Endodermal cell (in vitro differentiated cells): ENCODE results near the gene RASD2. TPM values are rescaled to one million over a fixed set of nuclear protein-coding genes. Genes with fewer than 3 reads are reported as not detected.
A peak's percentile ranks its signal among the peaks of the same experiment; 100 is the strongest.

ENCODE experiments used
- DNase-seq: peaks from one replicate; pipeline ENCODE4 v3.0.0-alpha.2; 2017
- H3K27ac ChIP-seq: 2 replicates; pipeline ENCODE4 v1.5.1; 2013; ENCODE audit warnings: mild to moderate bottlenecking, low read depth, low read length, moderate library complexity
- H3K27me3 ChIP-seq: 2 replicates; pipeline ENCODE4 v1.6.1; 2013; ENCODE audit warnings: mild to moderate bottlenecking, low read length, moderate library complexity; ENCODE audit not compliant: insufficient read depth, control insufficient read depth, poor library complexity, severe bottlenecking
- H3K36me3 ChIP-seq: 2 replicates; pipeline ENCODE4 v1.7.0; 2013; ENCODE audit warnings: mild to moderate bottlenecking, low read length, moderate library complexity; ENCODE audit not compliant: control insufficient read depth, insufficient read depth
- H3K4me1 ChIP-seq: one replicate; pipeline ENCODE4 v1.7.0; 2013; ENCODE audit warnings: low read length; ENCODE audit not compliant: control insufficient read depth, insufficient read depth
- H3K4me3 ChIP-seq: 2 replicates; pipeline ENCODE4 v1.5.1; 2013; ENCODE audit warnings: mild to moderate bottlenecking, low read length, moderate library complexity
- H3K9ac ChIP-seq: 2 replicates; pipeline ENCODE4 v1.6.1; 2013; ENCODE audit warnings: mild to moderate bottlenecking, low read length, moderate library complexity; ENCODE audit not compliant: poor library complexity, severe bottlenecking; ENCODE audit errors: extremely low read depth
- H3K9me3 ChIP-seq: 2 replicates; pipeline ENCODE4 v1.6.1; 2013; ENCODE audit warnings: mild to moderate bottlenecking, low read length, moderate library complexity; ENCODE audit not compliant: control insufficient read depth
- H3K27ac Mint-ChIP-seq: 2 replicates; pipeline ENCODE4 v1.8.0; 2020; ENCODE audit warnings: mixed read lengths
- H3K27me3 Mint-ChIP-seq: 2 replicates; pipeline ENCODE4 v1.8.0; 2021; ENCODE audit warnings: mild to moderate bottlenecking, mixed read lengths; ENCODE audit not compliant: insufficient read depth
- H3K36me3 Mint-ChIP-seq: 2 replicates; pipeline ENCODE4 v1.8.0; 2020; ENCODE audit warnings: low read depth, mixed read lengths
- H3K4me1 Mint-ChIP-seq: 2 replicates; pipeline ENCODE4 v1.8.0; 2020; ENCODE audit warnings: mixed read lengths
- H3K4me3 Mint-ChIP-seq: 2 replicates; pipeline ENCODE4 v1.8.0; 2020; ENCODE audit warnings: mild to moderate bottlenecking, moderate library complexity, mixed read lengths
- H3K9me3 Mint-ChIP-seq: 2 replicates; pipeline ENCODE4 v1.8.0; 2020; ENCODE audit warnings: mild to moderate bottlenecking, mixed read lengths
- WGBS, 2 experiments: methylation state at CpG; one replicate each; pipeline versions ENCODE4 v1.1.5 to v1.1.7; 2013; ENCODE audit warnings: missing lambda C conversion rate in 2 of 2, mixed read lengths in 1 of 2; ENCODE audit not compliant: insufficient coverage in 1 of 2, insufficient read length in 1 of 2; 5-methylcytosine and 5-hydroxymethylcytosine counted together
- total RNA-seq, 2 donors: library from RNA; stranded (reverse); fragmentation: NEBNext Ultra II Directional in 1 of 2; extraction: Animal tissue kit (Norgen Biotek cat#: 25700) in 1 of 2; gene quantifications; 2 replicates in 1 of 2; 3 replicates in 1 of 2; pipeline ENCODE4 v1.2.1, GENCODE V29; 2021
- TF ChIP-seq, protein P1 (sequence below): fragments of 200-600 bp; sonication (generic); conservative IDR thresholded peaks from 2 replicates; pipeline ENCODE4 v1.5.0; 2021; ENCODE audit warnings: antibody characterized with exemption, mild to moderate bottlenecking

Gene RASD2
- total RNA-seq, 2 donors from 2014 or later: 0.15 to 0.24 TPM

DNA sequence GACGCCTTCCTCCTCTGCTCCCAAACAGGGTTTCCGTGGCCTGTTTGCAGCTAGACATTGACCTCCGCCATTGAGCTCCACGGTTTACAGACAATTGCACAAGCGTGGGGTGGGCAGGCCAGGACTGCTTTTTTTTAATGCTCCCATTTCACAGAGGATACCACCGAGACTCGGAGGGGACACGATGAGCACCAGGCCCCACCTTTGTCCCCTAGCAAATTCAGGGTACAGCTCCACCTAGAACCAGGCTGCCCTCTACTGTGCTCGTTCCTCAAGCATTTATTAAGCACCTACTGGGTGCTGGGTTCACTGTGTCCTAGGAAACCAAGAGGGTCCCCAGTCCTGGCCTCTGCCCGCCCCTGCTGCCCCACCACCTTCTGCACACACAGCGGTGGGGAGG is 12.2 kb downstream of the RASD2 start:
- peaks cover 10% of the 10 kb centered on the region for H3K4me1 Mint-ChIP-seq
- H3K27ac Mint-ChIP-seq: no peak overlapping the region
- H3K4me3 Mint-ChIP-seq: no peak overlapping the region

GRCh38 chr22:35553341-35553740 is 12.7 kb downstream of the RASD2 start:
- 89 to 90% methylated on average over 2 of the region's 2 CpGs for WGBS, 2 experiments
- no peaks in the 10 kb centered on the region for H3K9me3 Mint-ChIP-seq

More for the DNA sequence above, 12.2 kb downstream of the RASD2 start:
- Mint-ChIP-seq H3K9me3 (no peaks in the 10 kb centered on the region), H3K36me3 (no peaks in the 10 kb centered on the region), H3K27me3 (peaks cover 4% of the 10 kb centered on the region)
- Histone ChIP-seq H3K9me3 (no peaks in the 10 kb centered on the region), H3K36me3 (no peaks in the 10 kb centered on the region), H3K4me3 (no peak overlapping the region), H3K9ac (no peak overlapping the region), H3K27ac (no peak overlapping the region), H3K4me1 (no peaks in the 10 kb centered on the region), H3K27me3 (peaks cover 6% of the 10 kb centered on the region)
- DNase-seq: no peak
- TF ChIP-seq, protein P1, sequence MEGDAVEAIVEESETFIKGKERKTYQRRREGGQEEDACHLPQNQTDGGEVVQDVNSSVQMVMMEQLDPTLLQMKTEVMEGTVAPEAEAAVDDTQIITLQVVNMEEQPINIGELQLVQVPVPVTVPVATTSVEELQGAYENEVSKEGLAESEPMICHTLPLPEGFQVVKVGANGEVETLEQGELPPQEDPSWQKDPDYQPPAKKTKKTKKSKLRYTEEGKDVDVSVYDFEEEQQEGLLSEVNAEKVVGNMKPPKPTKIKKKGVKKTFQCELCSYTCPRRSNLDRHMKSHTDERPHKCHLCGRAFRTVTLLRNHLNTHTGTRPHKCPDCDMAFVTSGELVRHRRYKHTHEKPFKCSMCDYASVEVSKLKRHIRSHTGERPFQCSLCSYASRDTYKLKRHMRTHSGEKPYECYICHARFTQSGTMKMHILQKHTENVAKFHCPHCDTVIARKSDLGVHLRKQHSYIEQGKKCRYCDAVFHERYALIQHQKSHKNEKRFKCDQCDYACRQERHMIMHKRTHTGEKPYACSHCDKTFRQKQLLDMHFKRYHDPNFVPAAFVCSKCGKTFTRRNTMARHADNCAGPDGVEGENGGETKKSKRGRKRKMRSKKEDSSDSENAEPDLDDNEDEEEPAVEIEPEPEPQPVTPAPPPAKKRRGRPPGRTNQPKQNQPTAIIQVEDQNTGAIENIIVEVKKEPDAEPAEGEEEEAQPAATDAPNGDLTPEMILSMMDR: no peak
- WGBS, 2 experiments: 89 to 91% methylated on average over 8 to 11 of the region's 11 CpGs

DNA sequence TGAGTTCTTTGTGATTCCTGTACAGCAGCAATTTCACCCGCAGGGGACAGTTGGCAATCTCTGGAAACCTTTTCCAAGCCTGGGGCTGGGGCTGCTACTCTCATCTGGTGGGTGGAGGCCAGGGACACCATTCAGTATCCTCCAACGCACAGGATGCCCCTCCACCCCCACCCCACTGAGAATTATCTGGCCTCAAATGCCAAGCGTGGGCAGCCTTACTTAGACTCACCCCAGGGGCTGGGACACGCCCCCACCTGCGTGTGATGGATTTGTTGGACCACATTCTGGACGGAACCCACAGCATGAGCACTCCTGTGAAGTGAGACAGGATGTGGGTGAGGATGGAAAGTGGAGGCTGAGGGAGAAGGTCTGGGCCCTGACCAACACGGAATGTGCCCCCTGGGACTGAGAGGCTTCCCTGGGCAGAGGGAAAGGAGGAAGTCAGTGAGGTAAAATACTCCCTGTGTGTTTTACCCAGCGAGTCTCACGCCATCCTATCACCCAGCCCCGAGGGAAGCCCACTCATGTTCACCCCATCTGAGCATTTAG is 13.7 kb downstream of the RASD2 start:
- TF ChIP-seq, protein P1: no peak
- Mint-ChIP-seq H3K4me1 (peaks cover 3% of the 10 kb centered on the region), H3K27ac (peak overlapping the region; percentile 15), H3K36me3 (no peaks in the 10 kb centered on the region), H3K27me3 (peaks cover 2% of the 10 kb centered on the region), H3K4me3 (no peak overlapping the region), H3K9me3 (no peaks in the 10 kb centered on the region)
- Histone ChIP-seq H3K4me1 (no peaks in the 10 kb centered on the region), H3K27ac (no peak overlapping the region), H3K36me3 (no peaks in the 10 kb centered on the region), H3K4me3 (no peak overlapping the region), H3K9me3 (no peaks in the 10 kb centered on the region), H3K9ac (no peak overlapping the region), H3K27me3 (peaks cover 3% of the 10 kb centered on the region)
- WGBS, 2 experiments: 82 to 87% methylated on average over 7 to 10 of the region's 10 CpGs
- no peak for DNase-seq

More at GRCh38 chr22:35553341-35553740, 12.7 kb downstream of the RASD2 start:
- H3K4me3 Mint-ChIP-seq: no peak overlapping the region
- no peaks in the 10 kb centered on the region for H3K36me3 Mint-ChIP-seq
- no peak for DNase-seq
- no peak overlapping the region for H3K27ac Mint-ChIP-seq
- peaks cover 4% of the 10 kb centered on the region for H3K27me3 Mint-ChIP-seq
- Histone ChIP-seq H3K9me3 (no peaks in the 10 kb centered on the region), H3K4me1 (no peaks in the 10 kb centered on the region), H3K9ac (no peak overlapping the region), H3K4me3 (no peak overlapping the region), H3K36me3 (no peaks in the 10 kb centered on the region), H3K27me3 (peaks cover 6% of the 10 kb centered on the region), H3K27ac (no peak overlapping the region)
- H3K4me1 Mint-ChIP-seq: peaks cover 10% of the 10 kb centered on the region
- TF ChIP-seq, protein P1: no peak
